ENCODE data around the gene NCOA6. TPM values are rescaled to one million over a fixed set of nuclear protein-coding genes. Genes with fewer than 3 reads are reported as not detected.

NCOA6 gene
- total RNA-seq, 2 experiments from 2014 or later = 14.6 to 16.3 TPM

- no peaks in the 10 kb centered on the region for H3K27me3 ChIP-seq (ENCODE audit: control insufficient read depth in 1 of 2, insufficient read depth in 2 of 2, low read length in 2 of 2)
- H3K4me3 Mint-ChIP-seq = no peak overlapping the region
- ChIA-PET POLR2A (no interaction called here), CTCF (interaction anchor here (0.6 to 1.2 kb wide), 2 partner anchors 9 to 143 kb away, joined by 3 to 4 read pairs; no protein-coding TSS in a partner anchor)
- peaks cover 42% of the 10 kb centered on the region for H3K36me3 Mint-ChIP-seq (ENCODE audit: low read depth)
- no peak for TF ChIP-seq CTCF (IDR thresholded peaks at IDR 0.05)
- H3K9me3 ChIP-seq (ENCODE audit: control insufficient read depth in 1 of 2, insufficient read depth in 1 of 2, low read length in 2 of 2) = no peaks in the 10 kb centered on the region
- H3K36me3 ChIP-seq (ENCODE audit: insufficient read depth, low read length) = peaks cover 22% of the 10 kb centered on the region
- ATAC-seq (ENCODE audit: poor library complexity) (no peak), DNase-seq (no peak)
- H3K9me3 Mint-ChIP-seq = no peaks in the 10 kb centered on the region
- H3K4me1 ChIP-seq (ENCODE audit: insufficient read depth, low read length) = no peaks in the 10 kb centered on the region
- no peaks in the 10 kb centered on the region for H3K27me3 Mint-ChIP-seq
- no peak overlapping the region for H3K27ac Mint-ChIP-seq
- H3K27ac ChIP-seq (ENCODE audit: low read depth in 1 of 2, low read length in 2 of 2) = no peak overlapping the region
- H3K4me1 Mint-ChIP-seq (ENCODE audit: low read depth) = peaks cover under 1% of the 10 kb centered on the region
- intact Hi-C loops (cut with DNase I, micrococcal nuclease) = no loop called here
- H3K4me3 ChIP-seq (ENCODE audit: low read length) = no peak overlapping the region
Measured at GRCh38 chr20:34864216-34864615, 38.8 kb upstream of the NCOA6 start.

GRCh38 chr20:34863421-34863965 lies 38.0 kb upstream of the NCOA6 start:
- POLR2A ChIA-PET = no interaction called here
- peaks cover 42% of the 10 kb centered on the region for H3K36me3 Mint-ChIP-seq (ENCODE audit: low read depth)

GRCh38 chr20:34862724-34863123 lies 37.3 kb upstream of the NCOA6 start:
- no peak overlapping the region for H3K27ac Mint-ChIP-seq
- H3K36me3 Mint-ChIP-seq (ENCODE audit: low read depth) = peaks cover 47% of the 10 kb centered on the region
- no peaks in the 10 kb centered on the region for H3K4me1 Mint-ChIP-seq (ENCODE audit: low read depth)
- no peaks in the 10 kb centered on the region for H3K9me3 Mint-ChIP-seq
- POLR2A ChIA-PET = no interaction called here
- ATAC-seq (ENCODE audit: poor library complexity) = no peak
- intact Hi-C loops (cut with DNase I, micrococcal nuclease) = no loop called here
- DNase-seq = no peak
- TF ChIP-seq CTCF (IDR thresholded peaks at IDR 0.05) = no peak
- H3K4me3 ChIP-seq (ENCODE audit: low read length) = no peak overlapping the region
- CTCF ChIA-PET = no interaction called here
- no peaks in the 10 kb centered on the region for H3K27me3 Mint-ChIP-seq
- H3K9me3 ChIP-seq (ENCODE audit: control insufficient read depth in 1 of 2, insufficient read depth in 1 of 2, low read length in 2 of 2) = no peaks in the 10 kb centered on the region
- H3K27me3 ChIP-seq (ENCODE audit: control insufficient read depth in 1 of 2, insufficient read depth in 2 of 2, low read length in 2 of 2) = no peaks in the 10 kb centered on the region
- H3K4me1 ChIP-seq (ENCODE audit: insufficient read depth, low read length) = no peaks in the 10 kb centered on the region
- no peak overlapping the region for H3K27ac ChIP-seq (ENCODE audit: low read depth in 1 of 2, low read length in 2 of 2)
- H3K4me3 Mint-ChIP-seq = no peak overlapping the region
- H3K36me3 ChIP-seq (ENCODE audit: insufficient read depth, low read length) = peaks cover 25% of the 10 kb centered on the region

More at GRCh38 chr20:34863421-34863965, 38.0 kb upstream of the NCOA6 start:
- CTCF ChIA-PET = interaction anchor here (0.6 kb wide), 1 partner anchor 143 kb away, joined by 4 read pairs; no protein-coding TSS in a partner anchor
- no peaks in the 10 kb centered on the region for H3K27me3 ChIP-seq (ENCODE audit: control insufficient read depth in 1 of 2, insufficient read depth in 2 of 2, low read length in 2 of 2)
- Mint-ChIP-seq H3K4me1 (ENCODE audit: low read depth) (no peaks in the 10 kb centered on the region), H3K4me3 (no peak overlapping the region), H3K27me3 (no peaks in the 10 kb centered on the region), H3K27ac (no peak overlapping the region), H3K9me3 (no peaks in the 10 kb centered on the region)
- H3K9me3 ChIP-seq (ENCODE audit: control insufficient read depth in 1 of 2, insufficient read depth in 1 of 2, low read length in 2 of 2) = no peaks in the 10 kb centered on the region
- TF ChIP-seq CTCF (IDR thresholded peaks at IDR 0.05) = no peak
- no peak overlapping the region for H3K4me3 ChIP-seq (ENCODE audit: low read length)
- ATAC-seq (ENCODE audit: poor library complexity) (no peak), DNase-seq (no peak)
- H3K36me3 ChIP-seq (ENCODE audit: insufficient read depth, low read length) = peaks cover 22% of the 10 kb centered on the region
- no peak overlapping the region for H3K27ac ChIP-seq (ENCODE audit: low read depth in 1 of 2, low read length in 2 of 2)
- intact Hi-C loops (cut with DNase I, micrococcal nuclease) = no loop called here
- no peaks in the 10 kb centered on the region for H3K4me1 ChIP-seq (ENCODE audit: insufficient read depth, low read length)

All from CD4-positive, alpha-beta T cell (primary cell).